ENCODE measurements around the gene TRIM72.
A peak's percentile ranks its signal among the peaks of the same experiment; 100 is the strongest.
"Not testable (repeated sequence)": the region's sequence is repeated elsewhere in the genome, so short reads cannot be mapped to it uniquely, and the experiment has no call there.

Gene TRIM72, protein sequence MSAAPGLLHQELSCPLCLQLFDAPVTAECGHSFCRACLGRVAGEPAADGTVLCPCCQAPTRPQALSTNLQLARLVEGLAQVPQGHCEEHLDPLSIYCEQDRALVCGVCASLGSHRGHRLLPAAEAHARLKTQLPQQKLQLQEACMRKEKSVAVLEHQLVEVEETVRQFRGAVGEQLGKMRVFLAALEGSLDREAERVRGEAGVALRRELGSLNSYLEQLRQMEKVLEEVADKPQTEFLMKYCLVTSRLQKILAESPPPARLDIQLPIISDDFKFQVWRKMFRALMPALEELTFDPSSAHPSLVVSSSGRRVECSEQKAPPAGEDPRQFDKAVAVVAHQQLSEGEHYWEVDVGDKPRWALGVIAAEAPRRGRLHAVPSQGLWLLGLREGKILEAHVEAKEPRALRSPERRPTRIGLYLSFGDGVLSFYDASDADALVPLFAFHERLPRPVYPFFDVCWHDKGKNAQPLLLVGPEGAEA

DNA sequence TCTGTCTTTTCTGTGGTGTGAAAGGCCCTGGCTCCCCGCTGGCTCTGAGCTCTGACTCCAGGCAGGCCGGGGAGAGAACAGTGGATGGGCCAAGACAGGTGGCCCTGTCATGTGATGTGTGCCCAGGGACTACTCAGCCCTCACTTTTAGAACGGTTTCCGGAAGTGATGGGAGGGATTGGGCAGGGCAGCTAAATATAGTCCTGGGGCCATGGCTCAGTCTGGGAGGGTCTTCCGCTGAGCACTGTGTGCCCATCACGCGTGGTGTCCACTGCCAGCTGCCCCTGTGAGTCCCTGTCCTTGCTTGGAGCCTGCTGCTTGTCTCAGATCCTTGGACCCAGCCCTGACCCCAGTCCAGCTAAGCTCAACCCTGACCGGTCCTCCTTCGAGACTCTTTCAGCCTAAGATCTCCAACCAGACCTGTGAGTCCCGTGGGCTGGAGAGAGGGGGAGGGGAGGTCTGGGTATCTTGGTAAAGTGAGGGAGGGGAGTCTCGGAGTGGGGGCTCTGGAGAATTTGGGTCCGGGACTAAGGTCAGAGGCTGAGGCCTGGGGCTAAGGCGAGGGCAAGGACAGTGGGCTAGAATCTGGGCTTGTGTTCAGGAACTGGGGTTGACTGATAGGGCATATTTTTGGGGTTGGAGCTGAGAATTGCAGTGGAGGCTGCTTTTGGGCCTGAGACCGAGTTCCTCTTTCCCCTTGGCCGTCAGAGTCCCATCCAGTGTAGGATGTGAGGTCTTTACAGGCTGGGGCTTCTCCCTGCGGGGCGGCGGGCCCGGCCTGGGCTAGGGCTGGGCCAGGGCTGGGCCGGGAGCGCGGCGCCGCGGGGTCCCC, at the start of gene TRIM72:
TSS of gene TRIM72 (plus strand) at position 243 of the 831 bp plus-strand sequence. CDS start 620 bp downstream, outside the sequence.
- DNase-seq = no peak

DNA sequence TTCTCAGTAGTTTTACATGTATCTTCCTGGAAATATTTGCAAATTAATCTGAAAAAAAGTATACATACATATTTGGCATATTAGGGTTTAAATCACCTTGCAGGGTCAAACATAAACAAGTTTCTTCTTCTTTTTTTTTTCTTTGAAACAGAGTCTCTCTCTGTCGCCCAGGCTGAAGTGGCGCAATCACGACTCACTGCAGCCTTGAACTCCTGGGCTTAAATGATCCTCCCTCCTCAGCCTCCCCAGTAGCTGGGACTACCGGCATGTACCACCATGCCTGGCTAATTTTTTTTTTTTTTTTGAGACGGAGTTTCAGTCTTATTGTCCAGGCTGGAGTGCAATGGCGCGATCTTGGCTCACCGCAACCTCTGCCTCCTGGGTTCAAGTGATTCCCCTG, 46.6 kb upstream of the TRIM72 start:
- no peak for DNase-seq

DNA sequence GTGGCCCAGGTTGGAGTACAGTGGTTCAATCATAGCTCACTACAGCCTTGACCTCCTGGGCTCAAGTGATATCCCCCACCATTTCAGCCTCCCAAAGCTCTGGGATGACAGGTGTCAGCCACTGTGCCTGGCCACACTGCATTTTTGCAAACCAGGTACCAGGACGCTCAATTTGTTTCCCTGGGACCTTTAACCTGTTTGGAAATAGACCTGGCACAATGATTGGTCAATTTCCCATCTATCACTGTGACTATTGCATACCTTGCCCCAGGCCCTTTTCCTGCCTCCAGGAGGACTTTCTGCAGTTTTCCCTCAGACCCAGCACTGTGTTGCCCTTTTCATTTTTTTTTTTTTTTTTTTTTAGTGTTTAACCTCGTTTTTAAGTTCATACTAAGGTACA, 45.1 kb upstream of the TRIM72 start:
- no peak for DNase-seq

DNA sequence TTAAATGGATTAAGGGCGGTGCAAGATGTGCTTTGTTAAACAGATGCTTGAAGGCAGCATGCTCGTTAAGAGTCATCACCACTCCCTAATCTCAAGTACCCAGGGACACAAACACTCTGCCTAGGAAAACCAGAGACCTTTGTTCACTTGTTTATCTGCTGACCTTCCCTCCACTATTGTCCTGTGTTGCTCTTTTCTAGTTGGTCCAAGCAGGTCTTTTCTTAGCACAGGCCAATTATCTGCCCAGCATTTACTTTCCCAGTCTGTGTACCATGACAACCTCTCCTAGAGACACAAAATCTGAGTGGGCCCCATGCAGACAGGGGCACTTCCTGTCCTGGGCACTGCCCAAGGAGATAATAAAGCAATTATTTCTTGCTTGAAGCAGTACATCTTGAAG, 43.9 kb upstream of the TRIM72 start:
- not testable (repeated sequence) for DNase-seq

DNA sequence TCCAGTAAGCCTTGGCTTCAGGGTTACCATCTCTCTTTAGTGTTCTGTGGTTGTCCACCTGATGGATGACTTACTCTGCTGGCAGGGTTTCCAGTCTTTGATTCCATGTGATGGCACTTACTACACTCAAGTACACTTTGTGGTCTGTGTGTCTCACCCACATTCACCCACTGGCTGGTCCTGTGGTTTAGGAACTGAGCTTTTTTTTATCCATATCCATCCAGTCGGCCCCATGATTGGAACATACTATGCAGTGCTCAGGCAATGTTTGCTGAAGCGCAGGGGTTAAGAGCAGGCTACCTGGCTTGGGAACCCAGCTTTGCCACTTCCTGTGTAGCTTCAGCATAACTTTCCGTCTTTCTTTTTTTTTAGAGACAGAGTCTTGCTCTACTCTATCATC, 36.8 kb upstream of the TRIM72 start:
- DNase-seq = no peak

DNA sequence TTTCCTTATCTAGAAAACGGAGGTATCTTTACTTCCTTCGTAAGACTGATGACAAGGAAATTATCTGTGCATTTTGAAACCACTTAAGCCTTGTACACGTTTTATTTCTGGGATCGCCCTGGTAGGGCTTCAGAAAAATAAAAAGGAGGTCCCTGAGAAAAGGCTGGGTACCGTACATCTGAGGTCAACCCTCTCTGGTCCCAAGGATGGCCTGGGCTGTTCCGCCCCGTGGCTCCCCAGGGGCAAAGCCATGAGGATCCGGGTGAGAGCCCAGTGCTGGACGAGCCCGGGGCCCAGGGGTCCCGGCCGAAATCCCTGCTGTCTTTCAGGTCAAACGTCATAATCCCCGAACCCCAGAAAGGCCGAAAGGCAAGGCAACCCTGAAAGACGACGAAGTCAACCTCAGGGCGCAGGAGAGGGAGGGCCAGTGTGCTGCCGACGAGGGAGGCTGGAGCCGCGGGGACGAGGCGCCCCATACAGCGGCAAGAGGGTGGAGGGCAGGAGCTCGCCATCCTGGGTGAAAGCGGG, 34.6 kb upstream of the TRIM72 start:
- no peak for DNase-seq

DNA sequence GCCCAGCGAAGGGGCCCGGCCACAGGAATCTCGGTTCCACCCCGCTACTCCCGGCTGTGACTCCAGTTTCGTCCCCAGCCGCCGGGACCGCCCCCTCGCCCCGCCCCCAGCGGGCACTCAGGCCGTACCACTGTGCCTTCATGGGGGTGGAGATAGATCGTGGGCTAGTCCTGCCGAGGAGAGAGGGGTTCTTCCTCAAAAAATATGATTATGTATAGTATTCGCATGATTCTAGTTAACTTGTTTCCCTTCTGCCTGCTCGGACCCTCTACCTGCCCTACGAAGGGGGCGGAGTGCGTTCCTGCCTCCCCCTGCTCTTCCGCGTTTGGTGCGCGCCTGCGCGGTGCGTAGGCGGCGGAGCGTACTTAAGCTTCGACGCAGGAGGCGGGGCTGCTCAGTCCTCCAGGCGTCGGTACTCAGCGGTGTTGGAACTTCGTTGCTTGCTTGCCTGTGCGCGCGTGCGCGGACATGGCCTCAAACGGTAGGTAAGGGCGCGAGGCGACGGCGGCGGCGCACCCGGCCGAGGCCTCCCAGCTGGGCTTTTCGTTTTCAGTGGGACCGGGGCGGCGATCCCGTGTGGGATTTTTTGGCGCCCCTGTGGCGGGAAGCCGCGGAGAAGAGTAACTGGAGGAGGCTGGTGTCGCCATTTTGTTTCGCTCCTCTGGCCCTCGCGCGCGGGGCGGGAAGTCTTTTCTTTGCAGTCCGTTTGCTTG, 34.0 kb upstream of the TRIM72 start, which contains the start of gene FUS:
TSS of gene FUS (plus strand) at position 393 of the 713 bp plus-strand sequence. CDS start at position 469, 76 bp downstream.
- DNase-seq = peak; percentile 23

DNA sequence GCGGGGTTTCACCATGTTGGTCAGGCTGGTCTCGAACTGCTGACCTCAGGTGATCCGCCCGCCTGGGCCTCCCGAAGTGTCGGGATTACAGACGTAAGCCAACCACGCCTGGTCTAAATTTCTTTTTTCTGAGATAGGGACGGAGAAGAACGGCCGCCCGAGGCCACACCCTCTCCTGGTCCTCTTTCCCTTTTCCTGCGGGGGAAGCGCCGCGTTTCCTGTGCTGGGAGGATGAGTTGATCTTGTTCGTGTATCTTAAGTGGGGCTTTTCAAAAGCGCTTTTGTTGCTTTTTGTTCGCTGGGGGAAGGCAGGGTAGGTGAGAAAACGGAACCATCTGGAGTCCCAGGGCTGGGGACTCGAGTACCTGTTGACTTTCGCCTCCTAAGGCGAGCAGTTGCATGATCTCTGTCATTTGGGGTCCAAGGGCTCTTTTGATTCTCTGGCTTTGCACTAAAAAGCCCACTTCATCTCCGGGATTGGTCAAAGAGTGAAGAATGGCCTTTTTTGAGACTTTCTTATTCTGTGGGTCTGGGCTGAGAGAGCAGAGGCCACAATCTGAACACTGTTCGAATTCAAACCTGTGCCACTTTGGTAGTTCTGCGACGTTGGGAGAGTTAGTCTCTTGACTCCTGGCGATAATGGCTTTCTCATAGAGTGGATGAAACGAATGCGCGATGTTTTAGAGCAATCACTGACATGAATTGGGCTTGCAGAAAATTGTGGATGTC, 32.7 kb upstream of the TRIM72 start:
- DNase-seq = no peak

DNA sequence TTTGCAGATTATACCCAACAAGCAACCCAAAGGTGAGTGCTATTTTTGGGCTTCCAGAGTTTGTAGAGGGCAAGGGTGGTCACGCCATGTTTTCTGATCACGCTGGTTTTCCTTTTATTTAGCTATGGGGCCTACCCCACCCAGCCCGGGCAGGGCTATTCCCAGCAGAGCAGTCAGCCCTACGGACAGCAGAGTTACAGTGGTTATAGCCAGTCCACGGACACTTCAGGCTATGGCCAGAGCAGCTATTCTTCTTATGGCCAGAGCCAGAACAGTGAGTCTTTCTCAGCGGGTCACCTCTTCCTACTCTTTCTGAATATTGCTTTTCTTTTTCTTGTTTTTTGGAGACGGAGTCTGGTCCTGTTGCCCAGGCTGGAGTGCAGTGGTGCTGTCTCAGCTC, 31.5 kb upstream of the TRIM72 start:
- DNase-seq = no peak

DNA sequence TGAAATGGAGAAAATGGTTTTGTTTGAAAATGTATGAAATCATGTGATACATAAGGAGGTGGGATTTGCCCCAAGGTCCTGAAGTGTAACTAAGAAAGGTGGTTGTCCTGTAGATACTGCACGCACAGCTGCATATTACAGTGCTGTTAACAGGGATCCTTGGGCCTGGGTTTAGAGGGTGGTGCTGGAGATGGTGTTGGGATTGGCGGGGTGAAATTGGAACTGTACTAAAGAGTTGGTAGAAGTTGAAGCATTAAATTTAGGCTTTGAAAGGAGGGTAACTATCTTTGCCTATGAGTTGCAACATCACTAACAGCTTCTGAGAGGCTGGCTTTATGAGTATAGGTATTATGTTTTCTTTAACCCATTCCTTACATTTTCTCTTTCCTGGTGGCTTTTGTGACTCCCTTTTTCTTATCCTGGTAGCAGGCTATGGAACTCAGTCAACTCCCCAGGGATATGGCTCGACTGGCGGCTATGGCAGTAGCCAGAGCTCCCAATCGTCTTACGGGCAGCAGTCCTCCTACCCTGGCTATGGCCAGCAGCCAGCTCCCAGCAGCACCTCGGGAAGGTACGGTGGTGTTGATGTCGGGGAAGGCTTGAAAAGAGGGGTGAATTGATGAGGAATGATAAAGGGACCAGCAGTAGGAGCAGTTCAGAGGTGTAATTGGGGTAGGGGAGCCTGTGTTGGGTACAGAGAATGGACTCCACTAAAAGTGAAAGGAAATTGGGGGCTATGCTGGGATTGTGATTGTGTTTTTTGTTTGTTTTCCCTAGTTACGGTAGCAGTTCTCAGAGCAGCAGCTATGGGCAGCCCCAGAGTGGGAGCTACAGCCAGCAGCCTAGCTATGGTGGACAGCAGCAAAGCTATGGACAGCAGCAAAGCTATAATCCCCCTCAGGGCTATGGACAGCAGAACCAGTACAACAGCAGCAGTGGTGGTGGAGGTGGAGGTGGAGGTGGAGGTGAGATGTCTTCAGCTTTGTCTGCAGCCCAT, 30.2 kb upstream of the TRIM72 start:
- DNase-seq = no peak

DNA sequence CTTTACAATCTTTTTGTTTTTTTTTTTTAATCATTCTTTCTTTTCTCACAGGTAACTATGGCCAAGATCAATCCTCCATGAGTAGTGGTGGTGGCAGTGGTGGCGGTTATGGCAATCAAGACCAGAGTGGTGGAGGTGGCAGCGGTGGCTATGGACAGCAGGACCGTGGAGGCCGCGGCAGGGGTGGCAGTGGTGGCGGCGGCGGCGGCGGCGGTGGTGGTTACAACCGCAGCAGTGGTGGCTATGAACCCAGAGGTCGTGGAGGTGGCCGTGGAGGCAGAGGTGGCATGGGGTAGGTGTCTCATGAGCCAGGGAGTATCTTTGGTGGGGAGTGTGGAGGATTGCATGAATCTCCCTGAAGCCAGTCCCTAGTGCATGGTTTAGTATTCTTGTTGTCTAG, 29.0 kb upstream of the TRIM72 start:
- DNase-seq = no peak

DNA sequence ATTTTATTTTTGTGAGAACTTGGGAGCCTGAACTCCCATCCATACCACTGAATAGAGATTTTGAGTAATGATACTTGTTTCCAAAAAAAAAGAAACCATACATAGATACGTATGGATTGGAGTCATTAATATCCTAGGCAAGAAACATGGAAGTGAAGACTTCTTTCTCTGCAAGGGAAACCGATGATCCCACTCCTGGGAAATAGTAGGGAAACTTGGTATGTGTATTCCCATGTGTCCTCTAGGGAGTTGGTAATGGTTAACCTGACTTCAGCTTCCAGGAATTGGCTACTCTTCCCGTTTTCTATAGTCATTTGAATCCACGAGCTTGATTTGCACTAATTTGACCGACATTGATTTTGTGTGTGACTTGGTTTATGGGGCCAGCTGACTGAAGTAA, 28.6 kb upstream of the TRIM72 start:
- no peak for DNase-seq

DNA sequence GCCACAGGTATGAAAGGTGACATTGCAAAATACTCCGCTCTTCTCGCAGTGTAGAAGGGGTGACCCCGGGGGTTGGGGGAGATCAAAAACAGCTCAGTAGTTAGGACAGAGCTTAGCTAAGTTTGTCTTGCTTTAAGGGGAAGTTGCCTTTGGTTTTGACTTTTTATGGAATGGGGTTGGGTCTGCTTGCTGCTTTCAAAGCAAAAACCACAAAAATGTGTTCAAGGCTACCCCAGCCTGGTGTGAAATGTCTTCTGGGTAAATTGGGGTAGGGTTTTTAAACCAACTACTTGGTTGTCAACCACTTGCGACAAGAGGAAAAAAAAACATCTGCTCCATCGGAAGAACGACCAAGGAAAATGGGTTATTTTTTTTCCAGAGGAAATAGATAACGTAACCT, 27.7 kb upstream of the TRIM72 start:
- no peak for DNase-seq

DNA sequence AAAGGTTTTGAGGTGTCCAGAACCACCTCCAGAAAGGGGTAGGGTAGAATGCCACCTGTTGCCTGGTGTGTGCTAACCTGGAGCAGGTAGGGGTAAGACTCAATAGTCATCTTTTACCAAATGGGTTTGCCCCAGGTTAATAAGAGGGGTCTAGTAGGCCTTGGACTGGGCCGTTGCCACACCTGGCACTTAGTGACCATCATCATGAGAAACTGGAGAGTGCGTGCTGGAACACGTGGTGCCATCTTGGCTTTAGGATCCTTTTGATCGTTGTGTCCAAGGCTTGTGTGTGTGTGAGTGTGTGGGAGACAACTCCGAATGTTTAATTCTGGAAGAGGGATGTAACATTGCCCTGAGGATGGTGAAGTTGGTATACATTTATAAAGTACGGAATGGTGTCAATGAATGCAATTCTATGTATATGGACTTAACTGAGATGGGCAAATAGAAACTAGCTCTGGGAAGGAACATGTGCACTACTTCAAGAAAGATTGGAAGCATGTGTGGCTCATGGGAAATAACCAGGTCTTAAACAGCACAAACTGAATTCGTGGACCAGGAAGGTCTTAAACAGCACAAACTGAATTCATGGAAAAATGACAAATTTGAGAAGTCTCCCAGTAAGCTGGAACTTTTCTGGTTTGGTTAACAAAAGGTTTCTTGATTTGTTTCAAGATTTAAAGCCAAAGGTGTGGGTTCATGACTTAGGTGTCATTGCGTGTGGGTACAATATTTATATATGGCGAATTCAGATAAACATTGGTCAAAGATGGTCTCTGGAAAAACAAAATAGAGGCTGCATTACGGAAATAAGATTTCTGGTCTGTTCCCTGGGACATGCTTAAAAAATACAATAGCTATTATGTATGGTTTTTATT, 26.8 kb upstream of the TRIM72 start:
- no peak for DNase-seq

DNA sequence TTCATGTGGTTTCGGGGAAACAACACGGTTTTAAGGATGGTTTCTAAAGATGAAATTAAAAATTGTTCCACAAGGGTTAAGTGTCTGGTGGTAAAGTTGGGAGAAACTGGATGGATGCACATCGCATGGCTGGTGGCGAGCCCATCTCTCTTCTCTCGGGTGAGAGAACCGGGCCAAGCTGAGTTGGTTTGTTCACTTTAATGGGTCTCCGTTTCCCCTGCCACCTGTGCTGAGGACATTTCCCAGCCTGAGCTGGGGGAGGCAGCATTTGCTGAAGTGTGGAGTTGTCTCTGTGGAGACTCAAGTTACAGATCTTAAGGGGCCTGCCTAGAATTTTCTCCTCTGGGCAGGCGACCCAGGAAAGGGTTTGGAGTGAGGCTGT, 26.1 kb upstream of the TRIM72 start:
- no peak for DNase-seq

DNA sequence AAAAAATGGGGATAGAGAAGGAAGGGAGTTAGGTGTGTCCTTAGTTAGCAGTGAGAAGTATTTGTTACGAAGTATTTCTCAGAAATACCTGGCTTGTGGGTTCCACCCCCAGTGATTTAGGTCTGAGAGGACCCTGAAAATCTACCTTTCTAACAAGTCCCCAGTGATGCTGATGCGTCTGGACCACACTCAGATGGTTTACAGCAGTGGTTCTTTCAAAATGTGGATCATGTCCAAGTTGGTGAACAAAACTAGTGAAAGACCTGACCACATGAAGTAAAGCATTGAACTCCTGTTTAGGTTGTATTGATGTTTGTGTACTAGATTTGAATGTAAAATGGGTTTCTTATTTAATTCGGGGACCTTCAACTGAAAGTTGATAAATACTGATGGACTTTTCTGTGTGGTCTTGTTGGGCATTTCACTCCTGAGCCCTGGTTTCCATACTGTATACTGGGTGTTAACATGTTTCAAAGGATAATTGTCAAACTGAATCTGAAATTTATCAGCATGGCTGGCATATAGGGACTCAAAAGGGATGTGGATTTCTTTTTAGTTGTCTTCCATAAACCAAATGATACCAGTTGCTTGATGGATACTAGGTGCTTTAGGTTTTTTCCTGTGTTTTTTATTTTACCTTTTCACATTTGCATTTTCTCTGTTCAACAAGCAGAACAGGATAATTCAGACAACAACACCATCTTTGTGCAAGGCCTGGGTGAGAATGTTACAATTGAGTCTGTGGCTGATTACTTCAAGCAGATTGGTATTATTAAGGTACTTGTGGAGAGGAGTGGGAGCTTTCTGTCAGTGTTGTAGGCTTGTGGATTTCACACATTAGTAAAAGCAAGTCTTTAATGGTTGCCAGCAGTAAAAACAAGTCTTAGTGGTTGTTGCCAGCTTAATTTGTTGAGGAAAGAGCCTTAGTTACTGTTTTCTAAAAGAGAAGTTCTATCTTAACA, 25.2 kb upstream of the TRIM72 start:
- no peak for DNase-seq

DNA sequence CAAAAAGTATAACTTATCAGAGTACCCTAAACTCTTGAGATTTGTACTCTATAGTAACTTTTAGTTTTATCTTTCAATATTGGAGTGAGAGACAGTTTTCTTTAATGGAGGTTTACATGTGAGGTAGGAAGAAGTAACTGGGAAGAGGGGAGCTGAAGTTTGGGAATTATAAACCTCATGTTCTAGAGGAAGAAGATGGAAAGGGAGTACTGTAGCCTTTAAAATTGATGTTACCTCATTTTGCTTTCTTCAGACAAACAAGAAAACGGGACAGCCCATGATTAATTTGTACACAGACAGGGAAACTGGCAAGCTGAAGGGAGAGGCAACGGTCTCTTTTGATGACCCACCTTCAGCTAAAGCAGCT, 24.5 kb upstream of the TRIM72 start:
- no peak for DNase-seq

DNA sequence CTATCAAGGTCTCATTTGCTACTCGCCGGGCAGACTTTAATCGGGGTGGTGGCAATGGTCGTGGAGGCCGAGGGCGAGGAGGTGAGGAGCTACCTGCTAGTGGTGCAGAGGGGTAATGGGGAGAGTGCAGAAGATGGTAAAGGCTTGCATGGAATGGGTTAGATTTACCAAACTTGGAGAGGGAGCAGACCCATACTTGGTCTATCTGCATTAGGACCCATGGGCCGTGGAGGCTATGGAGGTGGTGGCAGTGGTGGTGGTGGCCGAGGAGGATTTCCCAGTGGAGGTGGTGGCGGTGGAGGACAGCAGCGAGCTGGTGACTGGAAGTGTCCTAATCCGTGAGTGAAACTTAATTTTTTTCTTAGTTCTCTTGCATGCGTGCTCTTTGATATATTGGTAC, 23.9 kb upstream of the TRIM72 start:
- no peak for DNase-seq

Data from NCI-H2081 treated with DMSO at 0.1 percent for 48 hours (cell line).